GM13977 (cell line): ENCODE measurements around the gene MSRB3.

Experiments
- DNase-seq: peaks from one replicate; pipeline ENCODE4 v3.0.0; 2012; ENCODE audit warnings: low spot score
- in situ Hi-C: fragments of 300-500 bp; cut with MboI; formaldehyde crosslinking; loops from one replicate; pipeline ENCODE4 v1.12.0; 2022; ENCODE audit warnings: low sequenced_read_pairs, low pct_unique_long_range_greater_than_20kb, mixed read lengths, inconsistent platforms; ENCODE audit not compliant: unreplicated experiment
- TF ChIP-seq, protein P1 (sequence below): IDR thresholded peaks from 2 replicates; pipeline ENCODE4 v1.5.1; 2012; ENCODE audit warnings: mild to moderate bottlenecking, control low read depth; ENCODE audit not compliant: insufficient read depth; ENCODE audit errors: extremely low read depth, missing control alignments

MSRB3 gene

DNA sequence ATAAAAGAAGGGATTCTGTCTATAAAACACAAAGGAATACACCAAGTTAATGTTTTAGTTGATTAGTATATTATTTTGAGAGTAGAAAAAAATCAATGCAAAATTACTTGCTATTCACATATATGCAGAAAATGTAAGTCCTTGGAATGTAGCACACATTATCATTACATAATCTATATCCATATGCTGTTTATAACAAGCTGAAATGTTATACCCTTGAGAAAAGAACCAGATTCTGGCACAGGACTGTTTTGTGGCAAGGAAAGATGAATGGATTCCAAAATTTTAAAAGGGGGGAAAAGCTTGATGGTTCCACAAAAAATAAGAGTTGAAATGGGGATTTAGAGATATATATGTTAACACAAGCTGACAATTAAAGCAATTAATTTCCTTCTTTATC is 153.6 kb downstream of the MSRB3 start:
- TF ChIP-seq, protein P1, sequence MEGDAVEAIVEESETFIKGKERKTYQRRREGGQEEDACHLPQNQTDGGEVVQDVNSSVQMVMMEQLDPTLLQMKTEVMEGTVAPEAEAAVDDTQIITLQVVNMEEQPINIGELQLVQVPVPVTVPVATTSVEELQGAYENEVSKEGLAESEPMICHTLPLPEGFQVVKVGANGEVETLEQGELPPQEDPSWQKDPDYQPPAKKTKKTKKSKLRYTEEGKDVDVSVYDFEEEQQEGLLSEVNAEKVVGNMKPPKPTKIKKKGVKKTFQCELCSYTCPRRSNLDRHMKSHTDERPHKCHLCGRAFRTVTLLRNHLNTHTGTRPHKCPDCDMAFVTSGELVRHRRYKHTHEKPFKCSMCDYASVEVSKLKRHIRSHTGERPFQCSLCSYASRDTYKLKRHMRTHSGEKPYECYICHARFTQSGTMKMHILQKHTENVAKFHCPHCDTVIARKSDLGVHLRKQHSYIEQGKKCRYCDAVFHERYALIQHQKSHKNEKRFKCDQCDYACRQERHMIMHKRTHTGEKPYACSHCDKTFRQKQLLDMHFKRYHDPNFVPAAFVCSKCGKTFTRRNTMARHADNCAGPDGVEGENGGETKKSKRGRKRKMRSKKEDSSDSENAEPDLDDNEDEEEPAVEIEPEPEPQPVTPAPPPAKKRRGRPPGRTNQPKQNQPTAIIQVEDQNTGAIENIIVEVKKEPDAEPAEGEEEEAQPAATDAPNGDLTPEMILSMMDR: no peak
- in situ Hi-C loops: no loop called here
- DNase-seq: no peak

DNA sequence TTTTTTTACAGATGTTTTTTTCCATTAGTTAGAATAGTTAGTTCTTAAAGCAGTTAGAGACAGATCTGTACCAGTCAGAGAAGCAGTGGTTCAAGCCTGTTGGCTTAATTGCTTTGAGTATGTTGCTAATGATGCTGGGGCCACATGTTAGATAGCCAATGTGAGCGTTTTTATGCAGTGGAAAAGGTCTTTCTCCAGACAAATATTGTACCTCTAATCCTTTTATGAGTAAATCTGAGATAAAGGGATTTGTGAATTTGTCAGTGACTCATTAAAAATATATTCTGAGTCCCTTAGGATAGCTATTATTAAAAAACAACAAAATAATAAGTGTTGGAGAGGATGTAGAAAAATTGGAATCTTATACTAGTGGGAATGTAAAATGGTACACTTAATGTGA is 154.2 kb downstream of the MSRB3 start:
- in situ Hi-C loops: no loop called here
- TF ChIP-seq, protein P1: no peak
- DNase-seq: no peak

DNA sequence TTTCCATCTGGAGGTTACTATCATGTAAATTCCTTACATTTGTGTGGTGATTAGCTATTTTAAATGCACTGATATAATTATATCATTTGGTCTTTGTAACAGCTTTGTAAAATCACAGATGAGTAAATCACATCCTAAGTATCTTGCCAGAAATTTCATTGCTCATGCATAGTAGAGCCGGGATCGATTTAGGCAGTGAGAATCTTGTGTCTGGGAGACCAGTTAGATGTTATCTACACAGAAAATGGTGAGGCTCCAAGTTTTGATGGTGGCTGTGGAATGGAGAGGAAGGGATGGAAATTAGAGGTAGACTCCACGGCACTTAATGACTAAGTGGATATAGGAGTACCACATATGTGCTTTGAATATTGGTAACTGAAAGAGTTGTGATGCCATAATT is 156.3 kb downstream of the MSRB3 start:
- DNase-seq: no peak
- in situ Hi-C loops: no loop called here
- TF ChIP-seq, protein P1: no peak

DNA sequence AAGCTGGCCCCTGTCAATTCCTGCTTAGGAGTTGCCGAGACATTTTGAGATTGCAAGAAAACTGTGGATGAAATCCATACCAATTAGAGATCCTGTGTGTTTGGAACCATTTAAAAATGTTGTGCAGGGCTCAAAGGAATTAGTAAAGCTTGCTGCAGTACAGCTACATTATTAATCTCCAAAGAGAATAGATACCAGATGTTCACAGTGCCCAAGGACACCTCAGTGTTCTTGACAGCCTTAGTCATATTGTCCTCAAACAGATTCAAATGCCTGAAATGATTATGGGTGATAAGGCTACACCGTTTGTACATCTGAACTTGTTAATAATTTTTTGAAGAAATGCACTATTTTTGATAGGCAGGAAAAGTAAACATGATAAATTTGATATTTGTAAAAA is 164.6 kb downstream of the MSRB3 start:
- TF ChIP-seq, protein P1: no peak
- in situ Hi-C loops: no loop called here
- DNase-seq: no peak

DNA sequence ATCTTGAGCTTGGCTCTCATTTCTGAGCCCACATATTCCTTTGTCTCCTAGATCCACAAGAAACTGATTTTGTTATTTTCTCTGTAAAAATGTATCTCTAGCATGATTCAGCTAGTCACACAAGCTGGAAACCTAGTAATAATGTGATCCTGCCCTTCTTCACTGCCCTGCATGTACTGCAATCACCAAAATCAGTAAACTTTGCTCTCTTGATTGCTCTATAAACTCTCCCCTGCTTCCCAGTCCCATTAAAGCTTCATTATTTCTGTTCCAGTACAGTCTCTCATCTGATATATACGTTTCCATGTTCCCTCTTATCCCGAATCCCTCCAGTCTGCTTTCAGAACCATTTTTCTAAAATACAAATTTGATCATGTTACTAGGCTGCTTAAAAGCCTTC is 166.5 kb downstream of the MSRB3 start:
- TF ChIP-seq, protein P1: no peak
- in situ Hi-C loops: no loop called here
- DNase-seq: no peak

DNA sequence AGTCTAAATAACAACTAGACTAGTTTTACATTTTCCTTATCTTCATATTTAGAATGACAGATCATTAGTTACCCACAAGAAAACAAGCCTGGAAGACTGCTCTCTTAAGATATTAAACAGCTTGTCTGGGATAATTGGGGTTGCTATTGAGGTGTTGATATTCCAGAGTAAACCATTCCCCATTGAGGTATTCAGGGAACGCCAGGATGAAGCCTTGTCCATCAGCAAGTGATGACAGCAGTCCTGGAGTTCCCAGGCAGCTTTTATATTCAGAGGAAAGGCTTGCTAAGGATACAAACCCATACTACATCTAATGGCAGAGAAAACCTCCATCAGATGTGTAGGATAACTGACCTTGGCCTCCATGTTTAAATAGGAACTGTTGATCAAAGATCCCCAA is 168.4 kb downstream of the MSRB3 start:
- in situ Hi-C loops: no loop called here
- DNase-seq: no peak
- TF ChIP-seq, protein P1: no peak

DNA sequence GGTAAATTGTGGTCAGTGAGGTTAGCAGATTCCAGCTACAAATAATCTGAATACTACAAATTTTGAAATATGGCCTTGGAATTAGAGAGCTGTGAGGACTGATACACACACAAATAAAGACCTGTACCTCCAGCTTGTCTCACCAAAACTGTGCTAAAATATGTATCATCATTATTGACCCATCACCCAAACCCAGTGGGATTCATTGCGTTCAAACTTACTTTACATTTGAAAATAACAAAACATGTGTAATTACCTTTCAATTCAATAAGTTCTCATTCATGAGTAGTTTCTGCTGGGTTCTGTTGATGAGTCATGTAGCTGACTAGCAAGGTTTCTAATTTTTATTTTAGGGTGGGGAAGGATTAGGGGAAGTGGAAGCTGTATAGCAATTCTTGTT is 170.9 kb downstream of the MSRB3 start:
- DNase-seq: no peak
- in situ Hi-C loops: no loop called here

More for the DNA sequence above, 170.9 kb downstream of the MSRB3 start:
- TF ChIP-seq, protein P1: no peak
